SIG-M5 treated with dmso at 0.1 percent for 504 hours (cell line): ENCODE data around the gene DRD4.
"Not testable (repeated sequence)": the region's sequence is repeated elsewhere in the genome, so short reads cannot be mapped to it uniquely, and the experiment has no call there.

Source experiments
- DNase-seq: peaks from one replicate; lab custom pipeline; 2025; ENCODE audit not compliant: unreplicated experiment; lab: John Stamatoyannopoulos, UW

Gene DRD4

GRCh38 chr11:641806-642370 is 4.8 kb downstream of the DRD4 start:
- no peak for DNase-seq

- DNase-seq = no peak
These were observed 6.3 kb downstream of the DRD4 start for GRCh38 chr11:643366-643765.

DNA sequence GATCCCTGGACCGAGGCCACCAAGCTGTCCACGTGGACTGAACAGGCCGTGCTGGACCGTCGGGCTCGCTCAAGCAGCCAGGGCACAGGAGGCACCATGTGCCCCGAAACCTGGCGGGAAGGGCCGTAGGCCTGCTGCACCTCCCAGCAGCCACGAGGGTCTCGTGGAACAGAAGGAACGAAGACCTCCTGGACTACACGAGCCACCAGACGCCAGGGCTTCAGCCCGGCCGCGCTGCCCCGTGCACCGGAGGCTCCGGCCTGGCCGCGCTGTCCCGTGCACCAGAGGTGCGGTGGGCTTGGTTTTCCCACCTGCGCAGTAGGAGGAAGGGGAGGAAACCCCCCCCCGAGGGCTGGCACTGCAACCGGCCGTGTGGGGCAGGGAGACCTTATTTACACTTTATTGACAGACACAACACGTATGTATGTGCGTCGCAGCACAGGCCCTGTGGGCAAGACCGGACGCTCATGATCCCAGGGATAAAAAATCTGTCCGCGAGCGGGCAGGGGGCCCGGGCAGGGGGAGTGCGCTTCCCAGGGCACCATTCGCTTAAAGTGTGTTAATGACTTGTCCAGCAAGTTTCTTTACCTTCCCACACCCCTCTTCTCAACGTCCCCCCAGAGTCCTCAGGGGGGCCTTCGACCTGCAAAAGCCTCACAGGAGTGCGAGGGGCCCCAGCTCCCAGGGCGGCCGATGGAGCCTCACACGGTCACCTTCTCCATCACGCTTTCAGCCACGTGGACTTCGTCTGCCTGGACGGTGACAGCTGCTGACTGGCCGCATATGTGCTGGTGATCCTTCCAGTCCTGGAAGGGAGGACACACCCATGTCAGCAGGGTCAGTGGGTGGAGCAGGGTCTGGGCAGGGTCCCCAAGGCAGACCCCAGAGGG is 7.0 kb downstream of the DRD4 start:
- DNase-seq = no peak

GRCh38 chr11:645536-645935 is 8.5 kb downstream of the DRD4 start:
- no peak for DNase-seq

DNA sequence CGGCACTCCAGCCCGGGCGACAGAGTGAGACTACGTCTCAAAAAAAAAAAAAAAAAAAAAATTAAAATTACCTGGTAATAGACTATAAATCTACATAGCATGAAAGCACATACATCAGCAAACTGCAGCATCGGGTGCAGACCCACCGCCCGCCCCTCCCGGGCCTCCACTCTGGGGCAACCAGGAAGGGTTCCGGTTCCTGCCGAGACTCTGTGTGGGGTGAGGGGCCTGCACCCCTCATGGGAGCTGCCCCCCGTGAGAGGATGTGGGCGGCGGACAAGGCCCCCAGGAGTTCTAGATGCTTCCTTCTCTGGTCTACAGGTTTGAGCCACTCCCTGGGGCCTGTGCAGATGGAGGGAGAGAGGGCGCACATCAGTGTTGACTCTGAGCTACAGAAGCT is 9.1 kb downstream of the DRD4 start:
- no peak for DNase-seq

- DNase-seq = not testable (repeated sequence)
These were observed 10.6 kb downstream of the DRD4 start for GRCh38 chr11:647672-648158.

- DNase-seq = no peak
These were observed 13.4 kb downstream of the DRD4 start for GRCh38 chr11:650482-650881.

DNA sequence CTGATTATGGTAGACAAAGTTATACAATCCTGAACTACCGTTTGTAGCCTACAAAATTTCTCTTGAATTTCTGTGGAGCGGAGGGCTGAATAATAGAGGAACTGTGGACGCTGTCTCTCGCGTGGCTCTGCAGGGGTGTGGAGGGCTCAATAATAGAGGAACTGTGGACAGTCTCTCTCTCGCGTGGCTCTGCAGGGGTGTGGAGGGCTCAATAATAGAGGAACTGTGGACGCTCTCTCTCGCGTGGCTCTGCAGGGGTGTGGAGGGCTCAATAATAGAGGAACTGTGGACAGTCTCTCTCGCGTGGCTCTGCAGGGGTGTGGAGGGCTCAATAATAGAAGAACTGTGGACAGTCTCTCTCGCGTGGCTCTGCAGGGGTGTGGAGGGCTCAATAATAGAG is 16.1 kb downstream of the DRD4 start:
- DNase-seq = not testable (repeated sequence)

GRCh38 chr11:653837-654236 is 16.8 kb downstream of the DRD4 start:
- DNase-seq = no peak

DNA sequence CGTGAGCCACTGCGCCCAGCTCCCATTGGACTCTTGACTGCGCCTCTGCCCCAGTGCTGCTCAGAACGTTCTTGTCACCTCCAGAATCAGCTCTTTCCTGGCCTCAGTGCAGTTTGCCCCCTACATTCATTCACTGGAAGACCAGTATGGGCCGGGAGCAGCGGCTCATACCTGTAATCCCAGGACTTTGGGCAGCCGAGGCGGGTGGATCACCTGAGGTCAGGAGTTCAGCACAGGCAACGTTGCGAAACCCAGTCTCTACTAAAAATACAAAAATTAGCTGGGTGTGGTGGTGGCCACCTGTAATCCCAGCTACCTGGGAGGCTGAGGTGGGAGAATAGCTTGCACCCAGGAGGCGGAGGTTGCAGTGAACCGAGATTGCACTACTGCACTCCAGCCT is 17.4 kb downstream of the DRD4 start:
- not testable (repeated sequence) for DNase-seq

GRCh38 chr11:655036-655726 is 18.1 kb downstream of the DRD4 start:
- DNase-seq = no peak

GRCh38 chr11:656426-656825 is 19.4 kb downstream of the DRD4 start:
- DNase-seq = no peak

DNA sequence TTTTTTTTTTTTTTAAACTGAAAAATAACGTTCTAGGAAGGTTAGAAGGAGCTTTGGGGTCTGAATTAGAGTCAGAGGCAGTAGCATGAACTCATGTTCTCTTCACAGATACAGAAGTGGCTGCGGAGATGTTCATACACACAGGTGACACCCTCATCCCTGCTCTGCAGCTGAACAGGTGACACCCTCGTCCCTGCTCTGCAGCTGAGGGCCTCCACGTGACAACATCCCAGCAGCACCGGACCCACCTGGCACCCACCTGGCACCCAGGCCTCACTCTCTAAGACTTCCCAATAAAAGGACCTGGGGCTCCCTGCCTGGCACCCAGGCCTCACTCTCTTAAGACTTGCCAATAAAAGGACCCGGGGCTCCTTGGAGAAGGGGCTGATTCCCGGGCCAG is 19.8 kb downstream of the DRD4 start:
- DNase-seq = no peak

GRCh38 chr11:657691-658126 is 20.6 kb downstream of the DRD4 start:
- DNase-seq = no peak

DNA sequence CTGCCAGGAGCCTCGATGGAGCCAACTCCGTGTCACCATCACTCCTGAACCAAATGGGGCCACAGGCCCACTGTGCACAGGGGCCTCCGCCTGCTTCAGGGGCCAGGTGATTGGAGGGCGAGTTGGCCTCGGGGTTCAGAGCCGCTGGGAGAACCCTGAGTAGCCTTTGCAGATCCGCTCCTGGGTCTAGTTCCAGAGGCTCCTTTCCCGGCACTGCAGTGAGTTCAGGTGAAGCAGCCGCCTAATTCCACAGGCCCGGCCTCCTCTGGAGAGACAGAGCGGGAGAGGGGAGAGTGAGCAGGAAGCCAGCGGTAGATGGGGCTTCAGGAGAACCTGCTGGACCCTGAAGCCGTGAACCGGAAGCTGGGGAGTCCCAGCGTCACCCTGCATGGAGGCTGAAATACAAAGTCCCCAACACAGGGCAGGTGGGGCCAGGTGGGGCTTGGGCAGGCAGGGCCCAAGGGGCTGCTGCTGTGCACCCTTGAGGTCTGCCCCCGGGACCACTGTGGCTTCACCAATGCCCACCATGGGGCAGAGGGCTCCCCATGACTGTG is 22.5 kb downstream of the DRD4 start:
- no peak for DNase-seq

DNA sequence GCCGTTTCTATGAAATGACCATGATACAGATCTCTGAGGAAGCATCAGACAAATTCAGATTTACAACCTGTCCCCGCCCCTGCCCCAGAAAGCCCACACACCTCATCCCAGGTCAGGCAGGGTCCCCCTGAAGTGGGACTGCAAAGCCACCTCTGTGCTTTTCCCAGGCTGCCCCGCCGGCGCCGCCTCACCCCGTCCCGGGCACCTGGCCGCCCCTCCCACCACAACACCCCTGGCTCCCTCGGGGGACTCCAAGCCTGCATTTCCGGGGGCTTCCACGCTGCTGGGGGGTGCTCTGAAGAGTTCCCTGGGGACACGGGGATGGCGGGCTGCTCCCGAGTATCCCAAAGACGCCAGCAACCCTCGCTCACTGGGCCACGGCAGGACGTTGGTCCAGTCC is 23.2 kb downstream of the DRD4 start:
- no peak for DNase-seq

- no peak for DNase-seq
These were observed 23.8 kb downstream of the DRD4 start for GRCh38 chr11:660681-661444.

- DNase-seq = no peak
These were observed 25.7 kb downstream of the DRD4 start for GRCh38 chr11:662689-663274.

DNA sequence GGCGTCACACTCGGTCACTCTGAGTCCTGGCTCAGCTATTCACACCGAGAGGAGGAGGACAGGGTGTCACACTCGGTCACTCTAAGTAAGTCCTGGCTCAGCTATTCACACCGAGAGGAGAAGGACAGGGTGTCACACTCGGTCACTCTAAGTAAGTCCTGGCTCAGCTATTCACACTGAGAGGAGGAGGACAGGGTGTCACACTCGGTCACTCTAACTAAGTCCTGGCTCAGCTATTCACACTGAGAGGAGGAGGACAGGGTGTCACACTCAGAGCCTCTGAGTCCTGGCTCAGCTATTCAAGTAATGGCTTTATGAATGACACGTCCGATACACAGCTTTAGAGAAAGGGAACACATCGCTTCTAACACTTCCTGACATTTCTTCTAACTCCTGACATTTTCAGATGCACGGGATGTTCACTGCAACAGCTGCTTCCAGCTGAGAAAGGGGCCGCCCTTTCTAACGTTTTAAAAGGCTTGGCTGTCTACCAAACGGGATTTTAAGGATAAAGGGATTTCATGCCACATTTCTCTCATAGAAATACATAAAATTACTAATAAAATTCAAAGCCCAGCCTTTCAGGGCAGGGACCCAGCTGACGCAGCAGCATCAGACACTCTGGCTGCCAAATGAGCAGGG is 28.1 kb downstream of the DRD4 start:
- no peak for DNase-seq

- DNase-seq = no peak
These were observed 28.7 kb downstream of the DRD4 start for GRCh38 chr11:665704-666281.
